ENCODE data around the gene CTSO.
"Not testable (repeated sequence)": the region's sequence is repeated elsewhere in the genome, so short reads cannot be mapped to it uniquely, and the experiment has no call there.

Gene CTSO

GRCh38 chr4:155900381-155900780 lies 53.3 kb downstream of the CTSO start:
- Histone ChIP-seq H3K9me3 (ENCODE audit: control insufficient read depth, insufficient read depth, low read length) (no peaks in the 10 kb centered on the region), H3K4me1 (ENCODE audit: control insufficient read depth, insufficient read depth, low read length) (peaks cover 4% of the 10 kb centered on the region), H3K36me3 (ENCODE audit: control insufficient read depth, insufficient read depth, low read length) (no peaks in the 10 kb centered on the region), H3K4me3 (ENCODE audit: low read depth, low read length) (no peak overlapping the region), H3K27me3 (ENCODE audit: control insufficient read depth, insufficient read depth, low read length) (no peaks in the 10 kb centered on the region), H3K9ac (ENCODE audit: low read depth, low read length) (no peak overlapping the region)

DNA sequence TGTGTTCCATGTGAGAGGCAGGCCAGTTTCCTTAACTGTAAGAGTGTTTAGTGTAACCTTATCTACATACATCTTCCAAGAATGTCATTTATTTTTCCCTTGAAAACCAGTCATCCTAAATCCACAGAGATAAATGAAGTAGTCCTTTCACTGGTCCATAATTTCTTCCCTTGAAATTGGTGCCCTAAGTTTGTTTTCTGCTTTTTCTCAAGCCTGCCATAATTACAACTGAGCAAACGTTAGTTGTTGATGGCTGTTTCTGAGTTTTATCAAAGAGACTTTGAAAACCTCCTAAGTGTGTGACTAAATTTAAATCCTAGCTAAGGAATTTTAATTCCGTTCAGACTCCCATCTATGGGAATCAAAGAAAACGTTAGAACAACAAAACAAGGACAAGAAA lies 53.8 kb downstream of the CTSO start:
- Histone ChIP-seq H3K36me3 (ENCODE audit: control insufficient read depth, insufficient read depth, low read length) (no peaks in the 10 kb centered on the region), H3K9me3 (ENCODE audit: control insufficient read depth, insufficient read depth, low read length) (no peaks in the 10 kb centered on the region), H3K9ac (ENCODE audit: low read depth, low read length) (no peak overlapping the region), H3K4me1 (ENCODE audit: control insufficient read depth, insufficient read depth, low read length) (peaks cover 4% of the 10 kb centered on the region), H3K4me3 (ENCODE audit: low read depth, low read length) (no peak overlapping the region), H3K27me3 (ENCODE audit: control insufficient read depth, insufficient read depth, low read length) (no peaks in the 10 kb centered on the region)

DNA sequence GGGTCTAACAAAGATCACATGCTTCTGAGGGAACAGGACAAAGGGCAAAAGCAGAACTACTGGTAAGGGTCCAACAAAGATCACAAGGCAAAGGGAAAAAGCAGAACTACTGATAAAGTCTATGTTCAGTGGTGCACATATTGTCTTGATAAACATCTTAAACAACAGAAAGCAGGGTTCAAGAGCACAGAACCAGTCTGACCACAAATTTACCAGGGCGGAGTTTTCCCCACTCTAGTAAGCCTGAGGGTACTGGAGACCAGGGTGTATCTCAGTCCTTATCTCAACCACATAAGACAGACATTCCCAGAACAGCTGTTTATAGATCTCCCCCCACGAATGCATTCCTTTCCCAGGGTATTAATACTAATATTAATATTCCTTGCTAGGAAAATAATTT lies 55.3 kb downstream of the CTSO start:
- not testable (repeated sequence) for H3K4me1 ChIP-seq (ENCODE audit: control insufficient read depth, insufficient read depth, low read length); H3K36me3 ChIP-seq (ENCODE audit: control insufficient read depth, insufficient read depth, low read length); H3K9ac ChIP-seq (ENCODE audit: low read depth, low read length)

GRCh38 chr4:155891058-155891457 lies 62.6 kb downstream of the CTSO start:
- Histone ChIP-seq H3K27me3 (ENCODE audit: control insufficient read depth, insufficient read depth, low read length) (no peaks in the 10 kb centered on the region), H3K36me3 (ENCODE audit: control insufficient read depth, insufficient read depth, low read length) (no peaks in the 10 kb centered on the region), H3K9ac (ENCODE audit: low read depth, low read length) (no peak overlapping the region), H3K9me3 (ENCODE audit: control insufficient read depth, insufficient read depth, low read length) (no peaks in the 10 kb centered on the region), H3K4me1 (ENCODE audit: control insufficient read depth, insufficient read depth, low read length) (no peaks in the 10 kb centered on the region), H3K4me3 (ENCODE audit: low read depth, low read length) (no peak overlapping the region)

More for the DNA sequence above, 55.3 kb downstream of the CTSO start:
- not testable (repeated sequence) for H3K4me3 ChIP-seq (ENCODE audit: low read depth, low read length); H3K27me3 ChIP-seq (ENCODE audit: control insufficient read depth, insufficient read depth, low read length); H3K9me3 ChIP-seq (ENCODE audit: control insufficient read depth, insufficient read depth, low read length)

DNA sequence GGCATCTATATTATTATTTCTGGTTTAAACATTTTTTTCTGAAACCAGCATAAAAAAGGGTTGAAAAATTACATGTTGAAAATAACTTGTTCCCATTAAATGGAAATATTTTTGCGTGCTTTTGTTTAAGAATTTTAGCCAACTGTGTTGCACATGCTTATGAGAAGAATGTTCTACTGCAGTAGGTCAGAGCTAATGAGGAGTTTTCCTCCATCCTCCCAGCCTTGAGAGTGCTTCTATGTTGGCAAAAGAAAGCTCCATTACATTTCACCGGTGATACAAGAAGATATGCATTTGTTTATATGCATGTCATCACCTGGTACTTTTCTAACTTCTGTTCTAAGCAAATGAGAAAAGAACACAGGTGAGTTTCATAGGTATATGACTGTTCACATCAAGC lies 63.7 kb downstream of the CTSO start:
- no peaks in the 10 kb centered on the region for H3K4me1 ChIP-seq (ENCODE audit: control insufficient read depth, insufficient read depth, low read length)
- no peaks in the 10 kb centered on the region for H3K9me3 ChIP-seq (ENCODE audit: control insufficient read depth, insufficient read depth, low read length)
- H3K36me3 ChIP-seq (ENCODE audit: control insufficient read depth, insufficient read depth, low read length), result no peaks in the 10 kb centered on the region
- H3K9ac ChIP-seq (ENCODE audit: low read depth, low read length), result no peak overlapping the region
- no peak overlapping the region for H3K4me3 ChIP-seq (ENCODE audit: low read depth, low read length)
- H3K27me3 ChIP-seq (ENCODE audit: control insufficient read depth, insufficient read depth, low read length), result no peaks in the 10 kb centered on the region

- Histone ChIP-seq H3K36me3 (ENCODE audit: control insufficient read depth, insufficient read depth, low read length) (no peaks in the 10 kb centered on the region), H3K4me1 (ENCODE audit: control insufficient read depth, insufficient read depth, low read length) (no peaks in the 10 kb centered on the region), H3K9ac (ENCODE audit: low read depth, low read length) (no peak overlapping the region), H3K27me3 (ENCODE audit: control insufficient read depth, insufficient read depth, low read length) (no peaks in the 10 kb centered on the region), H3K9me3 (ENCODE audit: control insufficient read depth, insufficient read depth, low read length) (no peaks in the 10 kb centered on the region), H3K4me3 (ENCODE audit: low read depth, low read length) (no peak overlapping the region)
Measured at GRCh38 chr4:155889031-155889793, 64.5 kb downstream of the CTSO start.

DNA sequence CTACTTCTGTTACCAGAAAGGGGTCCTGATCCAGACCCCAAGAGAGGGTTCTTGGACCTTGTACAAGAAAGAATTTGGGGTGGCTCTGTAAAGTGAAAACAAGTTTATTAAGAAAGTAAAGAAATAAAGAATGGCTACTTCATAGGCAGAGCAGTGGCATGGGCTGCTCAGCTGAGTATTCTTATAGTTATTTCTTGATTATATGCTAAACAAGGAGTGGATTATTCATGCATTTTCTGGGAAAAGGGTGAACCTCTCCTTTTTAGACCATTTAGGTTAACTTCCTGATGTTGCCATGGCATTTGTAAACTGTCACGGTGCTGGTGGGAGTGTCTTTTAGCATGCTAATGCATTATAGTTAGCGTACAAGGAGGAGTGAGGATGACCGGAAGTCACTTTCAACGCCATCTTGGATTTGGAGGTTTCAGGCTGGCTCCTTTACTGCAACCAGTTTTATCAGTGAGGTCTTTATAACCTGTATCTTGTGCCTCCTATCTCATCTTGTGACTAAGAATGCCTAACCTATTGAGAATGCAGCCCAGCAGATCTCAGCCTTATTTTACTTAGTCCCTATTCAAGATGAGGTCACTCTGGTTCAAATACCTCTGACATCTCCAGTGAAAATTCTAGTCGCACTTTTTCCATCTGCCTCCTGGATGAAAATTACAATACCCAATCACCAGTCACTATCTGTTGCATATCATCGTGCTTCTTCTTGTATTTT lies 65.7 kb downstream of the CTSO start:
- no peaks in the 10 kb centered on the region for H3K27me3 ChIP-seq (ENCODE audit: control insufficient read depth, insufficient read depth, low read length)
- no peak overlapping the region for H3K9ac ChIP-seq (ENCODE audit: low read depth, low read length)
- no peaks in the 10 kb centered on the region for H3K9me3 ChIP-seq (ENCODE audit: control insufficient read depth, insufficient read depth, low read length)
- H3K4me1 ChIP-seq (ENCODE audit: control insufficient read depth, insufficient read depth, low read length), result no peaks in the 10 kb centered on the region
- no peak overlapping the region for H3K4me3 ChIP-seq (ENCODE audit: low read depth, low read length)
- no peaks in the 10 kb centered on the region for H3K36me3 ChIP-seq (ENCODE audit: control insufficient read depth, insufficient read depth, low read length)

DNA sequence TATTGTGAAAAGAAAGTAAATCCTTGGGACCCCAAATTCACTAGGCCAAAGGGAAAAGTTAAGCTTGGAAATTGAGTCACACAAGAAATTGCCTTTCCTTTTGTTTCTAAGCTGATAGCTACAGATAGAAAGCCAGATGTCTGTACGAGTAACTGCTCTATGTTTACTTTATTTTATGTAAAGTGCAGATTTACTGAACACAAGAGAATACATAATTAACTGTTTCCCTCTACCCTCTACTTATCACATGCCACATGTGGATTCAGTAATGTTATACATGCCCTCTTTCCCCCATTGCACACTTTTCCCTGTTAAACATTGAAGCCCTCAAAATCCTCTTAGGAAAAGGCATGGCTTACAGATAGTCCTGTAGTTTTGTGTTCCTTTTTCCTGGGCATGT lies 66.6 kb downstream of the CTSO start:
- Histone ChIP-seq H3K9ac (ENCODE audit: low read depth, low read length) (no peak overlapping the region), H3K4me1 (ENCODE audit: control insufficient read depth, insufficient read depth, low read length) (no peaks in the 10 kb centered on the region), H3K9me3 (ENCODE audit: control insufficient read depth, insufficient read depth, low read length) (no peaks in the 10 kb centered on the region), H3K36me3 (ENCODE audit: control insufficient read depth, insufficient read depth, low read length) (no peaks in the 10 kb centered on the region), H3K4me3 (ENCODE audit: low read depth, low read length) (no peak overlapping the region), H3K27me3 (ENCODE audit: control insufficient read depth, insufficient read depth, low read length) (no peaks in the 10 kb centered on the region)

DNA sequence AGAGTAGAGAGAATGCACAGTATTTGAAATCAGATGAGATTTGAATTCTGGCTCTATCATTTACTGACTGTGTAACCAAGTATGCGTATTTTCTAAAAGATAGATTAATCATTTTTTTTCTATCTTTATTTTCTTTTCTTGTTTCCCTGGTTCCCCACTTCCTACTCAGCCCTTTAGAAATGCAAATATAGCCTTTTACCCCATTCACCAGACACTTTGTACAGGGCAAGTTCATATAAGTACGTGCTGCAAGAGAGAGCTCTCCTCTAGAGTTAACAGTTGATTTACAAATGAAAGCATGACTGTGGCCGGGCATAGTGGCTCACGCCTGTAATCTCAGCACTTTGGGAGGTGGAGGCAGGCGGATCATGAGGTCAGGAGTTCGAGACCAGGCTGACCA lies 68.0 kb downstream of the CTSO start:
- no peaks in the 10 kb centered on the region for H3K4me1 ChIP-seq (ENCODE audit: control insufficient read depth, insufficient read depth, low read length)
- no peaks in the 10 kb centered on the region for H3K36me3 ChIP-seq (ENCODE audit: control insufficient read depth, insufficient read depth, low read length)
- no peak overlapping the region for H3K4me3 ChIP-seq (ENCODE audit: low read depth, low read length)
- H3K9me3 ChIP-seq (ENCODE audit: control insufficient read depth, insufficient read depth, low read length), result no peaks in the 10 kb centered on the region
- no peak overlapping the region for H3K9ac ChIP-seq (ENCODE audit: low read depth, low read length)
- H3K27me3 ChIP-seq (ENCODE audit: control insufficient read depth, insufficient read depth, low read length), result no peaks in the 10 kb centered on the region

GRCh38 chr4:155883895-155884294 lies 69.8 kb downstream of the CTSO start:
- Histone ChIP-seq H3K36me3 (ENCODE audit: control insufficient read depth, insufficient read depth, low read length) (no peaks in the 10 kb centered on the region), H3K27me3 (ENCODE audit: control insufficient read depth, insufficient read depth, low read length) (no peaks in the 10 kb centered on the region), H3K9me3 (ENCODE audit: control insufficient read depth, insufficient read depth, low read length) (no peaks in the 10 kb centered on the region), H3K9ac (ENCODE audit: low read depth, low read length) (no peak overlapping the region), H3K4me1 (ENCODE audit: control insufficient read depth, insufficient read depth, low read length) (no peaks in the 10 kb centered on the region), H3K4me3 (ENCODE audit: low read depth, low read length) (no peak overlapping the region)

GRCh38 chr4:155881555-155881954 lies 72.1 kb downstream of the CTSO start:
- no peak overlapping the region for H3K9ac ChIP-seq (ENCODE audit: low read depth, low read length)
- H3K4me1 ChIP-seq (ENCODE audit: control insufficient read depth, insufficient read depth, low read length), result no peaks in the 10 kb centered on the region
- H3K27me3 ChIP-seq (ENCODE audit: control insufficient read depth, insufficient read depth, low read length), result no peaks in the 10 kb centered on the region
- H3K4me3 ChIP-seq (ENCODE audit: low read depth, low read length), result no peak overlapping the region
- no peaks in the 10 kb centered on the region for H3K9me3 ChIP-seq (ENCODE audit: control insufficient read depth, insufficient read depth, low read length)
- H3K36me3 ChIP-seq (ENCODE audit: control insufficient read depth, insufficient read depth, low read length), result no peaks in the 10 kb centered on the region

- H3K36me3 ChIP-seq (ENCODE audit: control insufficient read depth, insufficient read depth, low read length), result no peaks in the 10 kb centered on the region
Measured at GRCh38 chr4:155879767-155880166, 73.9 kb downstream of the CTSO start.

More at GRCh38 chr4:155879767-155880166, 73.9 kb downstream of the CTSO start:
- H3K4me1 ChIP-seq (ENCODE audit: control insufficient read depth, insufficient read depth, low read length), result no peaks in the 10 kb centered on the region
- H3K9ac ChIP-seq (ENCODE audit: low read depth, low read length), result no peak overlapping the region
- no peaks in the 10 kb centered on the region for H3K27me3 ChIP-seq (ENCODE audit: control insufficient read depth, insufficient read depth, low read length)
- H3K4me3 ChIP-seq (ENCODE audit: low read depth, low read length), result no peak overlapping the region
- H3K9me3 ChIP-seq (ENCODE audit: control insufficient read depth, insufficient read depth, low read length), result no peaks in the 10 kb centered on the region

All from iPS-15b (cell line).